Measurements from ENCODE around the gene RBBP4.

GRCh38 chr1:32619701-32620485 lies 31.1 kb upstream of the RBBP4 start:
- TF ChIP-seq ZFX (IDR thresholded peaks at IDR 0.05) = no peak
- no peak for TF ChIP-seq CTCF (conservative IDR thresholded peaks at IDR 0.05)
